Stimulated activated CD8-positive, alpha-beta memory T cell treated with anti-CD3 and anti-CD28 coated beads, Interleukin-15, amount 100 ng/mL, for 24 hours (primary cell): ENCODE data around the gene CLCA1.

ENCODE experiments used
- DNase-seq: peaks from one replicate; pipeline ENCODE4 v3.0.0-alpha.2; 2020; ENCODE audit warnings: low read depth

The CLCA1 gene

DNA sequence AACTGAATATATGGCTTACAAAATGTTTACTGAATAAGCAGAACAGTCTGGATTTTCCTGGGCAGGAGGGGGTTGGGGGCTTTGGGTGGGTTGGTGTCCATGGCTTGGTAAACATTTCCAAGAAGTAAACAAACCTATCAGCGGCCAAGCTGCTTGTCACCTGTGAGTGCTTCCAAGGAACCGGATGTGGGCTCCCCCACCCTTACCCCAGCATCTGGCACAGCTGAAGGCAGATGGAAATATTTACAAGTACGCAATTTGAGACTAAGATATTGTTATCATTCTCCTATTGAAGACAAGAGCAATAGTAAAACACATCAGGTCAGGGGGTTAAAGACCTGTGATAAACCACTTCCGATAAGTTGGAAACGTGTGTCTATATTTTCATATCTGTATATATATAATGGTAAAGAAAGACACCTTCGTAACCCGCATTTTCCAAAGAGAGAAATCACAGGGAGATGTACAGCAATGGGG lies at the start of gene CLCA1:
TSS of gene CLCA1 (plus strand) at position 427 of the 477 bp plus-strand sequence. CDS start at position 472, 45 bp downstream.
- no peak for DNase-seq

GRCh38 chr1:86419277-86419903 lies 49.3 kb upstream of the CLCA1 start:
- no peak for DNase-seq

DNA sequence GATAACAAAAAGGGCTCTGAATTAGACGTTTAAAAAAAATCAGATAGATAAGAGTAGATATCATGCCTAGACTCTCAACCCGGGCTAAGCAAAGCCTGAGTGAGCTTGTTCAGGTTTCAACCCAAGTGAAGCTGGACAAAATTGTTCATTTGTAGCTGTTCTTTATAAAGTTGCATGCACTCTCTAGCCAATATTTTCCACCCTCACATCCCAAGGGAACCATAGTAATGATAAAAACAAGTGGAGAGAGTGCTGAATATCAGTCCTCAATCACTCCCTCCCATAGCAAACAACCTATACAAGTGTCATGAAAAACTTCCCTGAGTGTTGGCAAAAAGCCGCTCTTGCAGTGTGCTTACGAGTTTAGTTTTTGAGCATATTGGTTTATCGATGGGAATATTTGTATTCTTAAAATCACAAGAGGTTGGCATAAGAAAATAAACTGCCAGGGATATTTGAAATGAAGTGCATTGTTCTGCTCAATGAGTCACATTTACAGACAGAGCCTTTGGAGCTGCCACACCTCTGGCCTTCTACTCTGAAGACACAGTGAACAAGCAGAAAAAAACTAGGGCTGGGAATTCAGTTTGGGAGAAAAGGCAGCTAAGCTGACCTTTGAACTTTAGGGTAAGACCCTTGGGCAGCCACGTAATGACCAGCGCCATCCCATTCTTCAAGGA lies 47.0 kb upstream of the CLCA1 start:
- DNase-seq: no peak

DNA sequence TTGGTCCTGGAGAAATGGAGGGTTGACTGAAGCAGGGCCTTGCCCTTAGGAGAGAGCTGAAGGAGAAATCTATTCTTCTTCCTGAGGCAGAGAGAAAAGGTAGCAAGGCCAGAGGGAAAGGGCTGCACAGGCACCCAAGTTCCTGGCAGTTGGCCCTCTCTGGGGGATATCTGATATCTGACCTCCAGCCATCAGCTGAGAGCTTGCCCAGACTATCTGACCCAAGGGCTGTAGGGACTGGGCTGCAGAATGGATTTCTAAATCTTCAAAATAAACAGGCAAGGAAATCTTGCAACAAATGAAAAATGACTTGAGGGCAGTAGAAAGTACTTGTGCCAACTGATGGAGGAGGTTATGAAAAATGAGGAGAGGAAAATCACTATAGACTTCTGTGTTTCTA lies 45.3 kb upstream of the CLCA1 start:
- no peak for DNase-seq

DNA sequence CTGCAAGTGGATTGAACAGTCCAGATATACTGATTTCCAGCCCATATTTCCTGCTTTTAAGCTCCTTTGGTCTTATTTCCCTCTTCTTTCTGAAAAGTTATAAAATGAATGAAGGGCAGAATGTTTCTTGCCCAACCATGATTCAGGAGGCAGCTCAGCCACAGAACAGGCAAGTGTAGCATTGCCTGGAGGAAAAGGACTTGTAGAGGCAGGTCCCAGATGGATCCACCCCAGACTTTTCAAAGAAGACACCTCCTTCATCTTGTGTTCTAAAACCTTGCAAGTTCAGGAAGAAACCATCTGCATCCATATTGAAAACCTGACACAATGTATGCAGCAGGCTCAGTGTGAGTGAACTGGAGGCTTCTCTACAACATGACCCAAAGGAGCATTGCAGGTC lies 44.9 kb upstream of the CLCA1 start, which contains the start of gene CLCA2:
TSS of gene CLCA2 (plus strand) at position 299 of the 400 bp plus-strand sequence. CDS start at position 376, 77 bp downstream.
- no peak for DNase-seq

GRCh38 chr1:86429122-86429725 lies 39.5 kb upstream of the CLCA1 start:
- DNase-seq: no peak

GRCh38 chr1:86429835-86430234 lies 38.9 kb upstream of the CLCA1 start:
- DNase-seq: no peak

GRCh38 chr1:86430376-86430775 lies 38.4 kb upstream of the CLCA1 start:
- DNase-seq: no peak

DNA sequence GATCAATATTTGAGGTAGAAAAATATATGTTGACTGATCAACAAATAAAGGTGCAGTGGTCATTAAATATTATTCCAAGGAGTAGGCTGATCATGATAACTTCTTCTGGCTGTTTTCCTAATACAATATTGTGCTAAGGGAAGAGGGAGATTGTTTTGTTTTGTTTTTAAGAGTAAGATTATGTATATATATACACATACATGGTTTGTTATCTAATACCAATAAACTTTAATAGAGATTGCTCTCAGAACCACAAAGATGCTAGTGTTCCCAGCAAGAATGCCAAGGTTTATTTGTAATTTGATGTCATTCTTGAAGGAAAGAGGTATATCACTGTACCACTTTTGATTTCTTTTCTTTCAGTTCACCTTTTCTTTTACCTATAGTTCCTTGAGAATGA lies 34.7 kb upstream of the CLCA1 start:
- no peak for DNase-seq

GRCh38 chr1:86435327-86435726 lies 33.4 kb upstream of the CLCA1 start:
- DNase-seq: no peak

- DNase-seq: no peak
These were observed 32.7 kb upstream of the CLCA1 start for GRCh38 chr1:86436041-86436440.

DNA sequence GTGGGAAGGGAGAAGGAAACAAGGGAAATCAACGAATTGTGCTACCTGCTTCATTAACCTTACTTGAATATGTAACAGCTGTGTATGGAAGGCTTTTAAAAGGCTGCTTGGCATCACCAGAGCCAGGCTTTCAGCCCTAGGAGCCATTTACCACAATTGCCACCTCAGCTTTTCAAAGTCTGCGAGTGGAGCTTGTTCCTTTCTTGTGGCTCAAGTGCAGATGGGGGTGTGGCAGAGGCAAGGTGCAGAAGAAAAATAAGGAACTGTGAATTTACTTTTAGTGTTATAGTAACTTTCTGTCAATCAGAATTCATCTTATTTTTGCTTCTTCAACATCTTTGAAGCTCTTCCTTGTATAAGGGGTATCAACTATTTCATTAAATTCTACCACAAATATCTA lies 27.1 kb upstream of the CLCA1 start:
- no peak for DNase-seq

DNA sequence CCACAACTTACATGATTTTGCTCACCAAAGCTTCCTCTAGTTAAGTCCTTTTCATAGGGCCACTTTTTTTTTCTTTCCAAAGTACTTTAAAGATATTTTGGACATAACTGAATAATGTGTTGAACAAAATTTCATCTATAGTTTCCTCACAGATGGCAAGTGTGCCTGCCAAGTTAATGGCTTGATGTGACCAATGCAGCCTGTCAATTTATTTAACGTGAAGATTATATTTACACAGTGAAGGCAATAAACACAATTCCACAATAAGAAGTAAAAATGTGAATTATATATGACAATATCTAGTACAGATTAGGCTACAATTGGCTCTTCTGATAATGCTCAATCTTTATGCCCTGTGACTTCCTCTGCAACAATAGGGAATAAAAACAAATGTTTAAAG lies 26.7 kb upstream of the CLCA1 start:
- no peak for DNase-seq

DNA sequence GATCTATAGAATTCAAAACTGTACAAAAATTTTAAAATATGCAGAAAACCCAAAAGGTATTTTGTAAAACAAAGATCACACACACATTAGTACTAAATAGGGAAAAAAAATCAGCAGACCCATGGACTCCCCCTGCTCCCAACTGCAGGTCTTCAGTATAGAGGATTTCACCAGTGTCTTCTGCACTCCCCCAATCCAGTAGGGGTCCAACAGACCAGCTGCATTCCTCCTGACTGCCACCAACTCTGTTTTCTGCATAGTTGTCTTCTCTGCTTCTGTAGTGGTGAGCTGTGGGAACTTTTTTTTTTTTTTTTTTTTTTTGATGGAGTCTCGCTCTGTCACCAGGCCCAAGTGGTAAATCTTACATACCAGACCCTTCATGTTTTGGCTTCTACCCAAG lies 22.8 kb upstream of the CLCA1 start:
- DNase-seq: no peak

GRCh38 chr1:86447198-86447790 lies 21.4 kb upstream of the CLCA1 start:
- DNase-seq: no peak

DNA sequence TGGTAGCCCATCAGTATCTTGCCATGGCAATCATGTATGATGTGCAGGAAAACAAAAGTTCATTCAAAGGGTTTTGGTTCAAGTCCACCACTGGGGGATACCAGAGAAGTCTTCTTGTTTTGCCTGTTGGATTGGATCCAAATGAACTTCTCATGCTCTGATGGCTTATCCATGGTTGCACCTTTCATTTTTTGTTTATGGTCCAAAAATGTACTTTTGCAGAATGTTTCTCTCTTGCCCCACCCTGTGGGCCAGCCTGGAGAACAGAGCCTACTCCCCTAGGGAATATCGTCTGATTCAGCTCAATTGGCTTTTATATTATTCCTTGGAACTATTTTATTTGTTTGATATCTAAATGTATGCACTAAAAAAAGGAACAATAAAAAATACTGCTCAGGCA lies 20.1 kb upstream of the CLCA1 start:
- DNase-seq: no peak

DNA sequence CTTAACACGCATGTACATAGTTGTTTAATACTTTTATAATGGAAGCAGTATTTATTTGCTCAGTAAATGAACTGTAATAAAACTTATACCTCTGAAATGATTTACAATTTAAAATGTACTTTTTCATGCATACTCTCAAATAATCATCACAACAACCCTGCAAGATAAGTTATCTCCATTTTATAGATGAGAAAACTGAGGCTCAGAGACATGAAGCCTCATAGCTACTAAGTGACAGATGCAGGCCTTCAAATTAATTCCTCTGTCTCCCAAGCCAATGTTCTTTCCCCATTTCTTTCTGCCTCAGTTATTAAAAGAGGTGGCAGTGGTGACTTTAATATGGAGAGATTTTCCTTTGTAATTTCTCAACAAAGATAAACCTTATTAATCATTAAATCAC lies 19.6 kb upstream of the CLCA1 start:
- DNase-seq: no peak

DNA sequence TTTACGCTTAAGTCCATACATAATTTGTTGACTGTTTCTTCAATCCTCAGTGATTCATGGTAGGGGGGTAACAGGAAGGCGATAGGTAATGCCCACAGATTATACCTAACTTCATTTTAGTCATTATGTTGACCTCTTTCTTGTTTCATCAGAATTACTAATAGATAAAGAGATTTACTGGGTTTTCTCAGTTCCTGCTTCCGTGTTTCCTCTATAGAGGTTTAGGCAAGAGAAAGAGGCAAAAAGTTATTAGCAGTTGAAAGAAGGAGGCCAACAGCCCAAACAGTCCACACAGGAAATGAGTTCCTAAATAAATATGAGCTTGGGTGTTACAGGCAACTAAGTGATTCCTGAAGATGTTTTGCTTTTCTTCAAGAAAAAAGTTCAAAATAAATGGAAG lies 17.9 kb upstream of the CLCA1 start:
- no peak for DNase-seq

DNA sequence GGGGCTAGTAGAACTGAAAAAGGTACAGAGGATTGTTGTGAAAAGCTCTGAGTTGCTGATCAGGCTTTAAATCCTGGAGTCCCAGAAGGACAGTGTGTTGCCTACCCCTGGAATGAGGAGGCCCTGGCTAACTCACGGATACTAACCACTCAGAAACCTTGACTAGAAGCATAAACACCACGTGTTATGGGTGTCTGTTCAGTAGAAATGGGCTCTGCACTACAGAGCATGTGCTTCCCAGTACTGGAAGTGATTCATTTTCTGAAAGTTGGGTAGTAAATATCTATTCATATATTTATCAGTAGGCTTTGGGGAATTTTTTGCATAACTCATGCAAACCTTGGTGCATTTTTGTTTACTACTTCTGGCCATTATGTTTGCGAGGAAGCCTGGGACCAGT lies 15.1 kb upstream of the CLCA1 start:
- DNase-seq: no peak

DNA sequence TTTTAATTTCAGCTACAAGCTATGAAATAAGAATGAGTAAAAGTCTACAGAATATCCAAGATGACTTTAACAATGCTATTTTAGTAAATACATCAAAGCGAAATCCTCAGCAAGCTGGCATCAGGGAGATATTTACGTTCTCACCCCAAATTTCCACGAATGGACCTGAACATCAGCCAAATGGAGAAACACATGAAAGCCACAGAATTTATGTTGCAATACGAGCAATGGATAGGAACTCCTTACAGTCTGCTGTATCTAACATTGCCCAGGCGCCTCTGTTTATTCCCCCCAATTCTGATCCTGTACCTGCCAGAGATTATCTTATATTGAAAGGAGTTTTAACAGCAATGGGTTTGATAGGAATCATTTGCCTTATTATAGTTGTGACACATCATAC lies 13.7 kb upstream of the CLCA1 start:
- DNase-seq: no peak

- DNase-seq: no peak
These were observed 7.7 kb upstream of the CLCA1 start for GRCh38 chr1:86460998-86461397.

GRCh38 chr1:86461482-86461881 lies 7.2 kb upstream of the CLCA1 start:
- no peak for DNase-seq

DNA sequence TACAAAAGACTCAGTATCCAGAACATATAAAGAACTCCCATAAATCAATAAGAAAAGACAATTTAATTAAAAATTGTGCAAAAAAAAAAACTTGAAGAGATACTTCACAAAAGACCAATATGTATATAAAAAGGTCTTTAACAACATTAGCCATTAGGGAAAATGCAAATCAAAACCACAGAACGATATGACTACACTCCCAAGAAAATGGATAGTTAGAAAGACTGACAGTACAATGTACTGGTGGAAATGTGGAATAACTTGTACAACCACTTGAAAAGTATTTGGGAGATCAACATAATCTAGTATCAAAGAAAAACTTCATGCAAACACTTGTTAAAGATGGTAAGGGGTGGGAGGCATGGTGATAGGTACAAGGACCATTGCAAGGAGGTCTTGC lies 3.9 kb upstream of the CLCA1 start:
- DNase-seq: no peak
